Inflammatory macrophage treated with lipopolysaccharide for 1 hour (primary cell): ENCODE results near the gene AMBN.

Experiments used
- DNase-seq, 2 donors: peaks; one replicate each; pipeline ENCODE4 v3.0.0-alpha.2; 2020 to 2022

AMBN gene

GRCh38 chr4:70591955-70592582 is at the start of gene AMBN:
Gene AMBN (plus strand): TSS chr4:70592256. CDS start chr4:70592359, 103 bp downstream.
- DNase-seq = no peak

GRCh38 chr4:70544279-70544868 is 47.7 kb upstream of the AMBN start:
- DNase-seq = peak; percentile 6 to 20

- DNase-seq = no peak
These were observed 35.2 kb upstream of the AMBN start for GRCh38 chr4:70556856-70557255.

- DNase-seq = peak; percentile 28 to 67
These were observed 32.7 kb upstream of the AMBN start for GRCh38 chr4:70559211-70559830.

- DNase-seq = no peak
These were observed 32.1 kb upstream of the AMBN start for GRCh38 chr4:70559924-70560323.

GRCh38 chr4:70564033-70564432 is 28.0 kb upstream of the AMBN start:
- DNase-seq = no peak

- DNase-seq = no peak
These were observed 21.3 kb upstream of the AMBN start for GRCh38 chr4:70570796-70571195.

- DNase-seq = no peak
These were observed 20.3 kb upstream of the AMBN start for GRCh38 chr4:70571772-70572171.

- DNase-seq = no peak
These were observed 16.1 kb upstream of the AMBN start for GRCh38 chr4:70575964-70576363.

GRCh38 chr4:70577220-70577927 is 14.7 kb upstream of the AMBN start:
- no peak for DNase-seq

- DNase-seq = no peak
These were observed 10.1 kb upstream of the AMBN start for GRCh38 chr4:70581980-70582379.

GRCh38 chr4:70583952-70584834 is 7.9 kb upstream of the AMBN start:
- no peak for DNase-seq

GRCh38 chr4:70586841-70587240 is 5.2 kb upstream of the AMBN start:
- no peak for DNase-seq

GRCh38 chr4:70589785-70590184 is 2.3 kb upstream of the AMBN start:
- no peak for DNase-seq

GRCh38 chr4:70594196-70594595 is 2.1 kb downstream of the AMBN start:
- DNase-seq = no peak

GRCh38 chr4:70600305-70600704 is 8.2 kb downstream of the AMBN start:
- DNase-seq = no peak

- DNase-seq = no peak
These were observed 8.9 kb downstream of the AMBN start for GRCh38 chr4:70600977-70601376.

GRCh38 chr4:70601422-70602039 is 9.5 kb downstream of the AMBN start:
- DNase-seq = peak; percentile 49 to 56

GRCh38 chr4:70603856-70604255 is 11.8 kb downstream of the AMBN start:
- DNase-seq = peak; percentile 24 to 45

- DNase-seq = no peak
These were observed 14.4 kb downstream of the AMBN start for GRCh38 chr4:70606459-70606858.

GRCh38 chr4:70607334-70607853 is 15.3 kb downstream of the AMBN start:
- DNase-seq = peak in 1 of 2 donors; percentile 15

- DNase-seq = no peak
These were observed 16.3 kb downstream of the AMBN start for GRCh38 chr4:70608324-70608723.
